ENCODE data around the gene SFTA2. TPM values are rescaled to one million over a fixed set of nuclear protein-coding genes. Genes with fewer than 3 reads are reported as not detected.

The SFTA2 gene
- total and polyA plus RNA-seq, 9 of the 15 experiments (the other 6 are each of a cell fraction or from before 2014, with no cell fraction given) = not detected

- TF ChIP-seq ZBTB11 (CRISPR knock-in tag; IDR thresholded peaks at IDR 0.05) (peak in 1 of 3 experiments; percentile 53; a peak in 1 of 6 replicates), ZNF23 (CRISPR knock-in tag; IDR thresholded peaks at IDR 0.05) (no peak), CXXC5 (CRISPR knock-in tag; IDR thresholded peaks at IDR 0.05) (no peak), YBX1 (IDR thresholded peaks at IDR 0.05) (no peak), LARP7 (IDR thresholded peaks at IDR 0.05) (no peak), OTX1 (CRISPR knock-in tag; IDR thresholded peaks at IDR 0.05) (peak; percentile 67; the same call in 1 of the 2 replicates), MTA1 (IDR thresholded peaks at IDR 0.05; ENCODE audit: borderline replicate concordance) (0 out of 2 replicates have a peak, but pooled peaks have one; percentile 15), DEAF1 (CRISPR knock-in tag; IDR thresholded peaks at IDR 0.05) (peak; percentile 83), RAD21 (CRISPR knock-in tag; conservative IDR thresholded peaks at IDR 0.05 in 1 of 2, IDR thresholded peaks at IDR 0.05 in 1 of 2) (peak; percentile 85 to 92), STAG1 (CRISPR knock-in tag; IDR thresholded peaks at IDR 0.05; ENCODE audit: borderline replicate concordance) (no peak; the same call in 1 of the 2 replicates), DPF2 (IDR thresholded peaks at IDR 0.05) (no peak), POLR3A (IDR thresholded peaks at IDR 0.05; ENCODE audit: borderline replicate concordance, extremely low read depth, insufficient read depth, insufficient read length) (no peak), RBM39 (optimal IDR thresholded peaks at IDR 0.05; ENCODE audit: low read depth, low read length) (no peak), E2F8 (IDR thresholded peaks at IDR 0.05; ENCODE audit: low read depth, partially characterized antibody) (no peak), LCOR (CRISPR knock-in tag; IDR thresholded peaks at IDR 0.05) (peak; percentile 66; the same call in 1 of the 2 replicates), BCLAF1 (IDR thresholded peaks at IDR 0.05; ENCODE audit: borderline replicate concordance in 1 of 2, control insufficient read depth in 1 of 2, low read depth in 2 of 2, low read length in 1 of 2) (no peak), ZKSCAN8 (CRISPR knock-in tag; IDR thresholded peaks at IDR 0.05) (no peak)
Measured at GRCh38 chr6:30915591-30915946, 16.4 kb downstream of the SFTA2 start (continued).

All from K562 (cell line).